Effector memory CD4-positive, alpha-beta T cell (primary cell): ENCODE results near the gene PQBP1.

Source experiments
- DNase-seq, 3 donors: peaks; one replicate each; pipeline ENCODE4 v3.0.0-alpha.2; 2020
- H3K27ac ChIP-seq: 2 replicates; pipeline ENCODE4 v1.7.0; 2013; ENCODE audit warnings: mild to moderate bottlenecking, low read length, moderate library complexity; ENCODE audit not compliant: insufficient read depth, poor library complexity, severe bottlenecking
- H3K27me3 ChIP-seq: replicated peaks from 2 replicates; pipeline ENCODE4 v1.7.0; 2013; ENCODE audit warnings: mild to moderate bottlenecking, low read length; ENCODE audit not compliant: insufficient read depth, control insufficient read depth, poor library complexity, severe bottlenecking
- H3K36me3 ChIP-seq: 2 replicates; pipeline ENCODE4 v1.7.0; 2013; ENCODE audit warnings: mild to moderate bottlenecking, low read length, moderate library complexity; ENCODE audit not compliant: control insufficient read depth, insufficient read depth
- H3K4me1 ChIP-seq: 2 replicates; pipeline ENCODE4 v1.7.0; 2013; ENCODE audit warnings: low read length, mild to moderate bottlenecking; ENCODE audit not compliant: control insufficient read depth, insufficient read depth, poor library complexity, severe bottlenecking
- H3K4me3 ChIP-seq: 2 replicates; pipeline ENCODE4 v1.7.0; 2013; ENCODE audit warnings: low read length, low read depth, mild to moderate bottlenecking; ENCODE audit not compliant: insufficient read depth, poor library complexity, severe bottlenecking
- H3K9me3 ChIP-seq: 2 replicates; pipeline ENCODE4 v1.7.0; 2013; ENCODE audit warnings: mild to moderate bottlenecking, low read length, moderate library complexity; ENCODE audit not compliant: control insufficient read depth

The PQBP1 gene

DNA sequence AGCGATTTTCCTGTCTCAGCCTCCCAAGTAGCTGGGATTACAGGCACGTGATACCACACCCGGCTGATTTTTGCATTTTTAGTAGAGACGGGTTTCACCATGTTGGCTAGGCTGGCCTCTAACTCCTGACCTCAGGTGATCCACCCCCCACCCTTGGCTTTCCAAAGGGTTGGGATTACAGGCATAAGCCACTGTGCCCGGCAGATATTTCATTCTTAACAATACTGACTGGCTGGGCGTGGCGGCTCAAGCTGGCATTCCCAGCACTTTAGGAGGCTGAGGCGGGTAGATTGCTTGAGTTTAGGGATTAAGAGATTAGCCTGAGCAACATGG, 1.3 kb downstream of the PQBP1 start:
- DNase-seq = no peak
- Histone ChIP-seq H3K36me3 (peaks cover 21% of the 10 kb centered on the region), H3K9me3 (no peaks in the 10 kb centered on the region), H3K27ac (no peak overlapping the region), H3K4me3 (no peak overlapping the region), H3K27me3 (no peaks in the 10 kb centered on the region), H3K4me1 (peaks cover 5% of the 10 kb centered on the region)

DNA sequence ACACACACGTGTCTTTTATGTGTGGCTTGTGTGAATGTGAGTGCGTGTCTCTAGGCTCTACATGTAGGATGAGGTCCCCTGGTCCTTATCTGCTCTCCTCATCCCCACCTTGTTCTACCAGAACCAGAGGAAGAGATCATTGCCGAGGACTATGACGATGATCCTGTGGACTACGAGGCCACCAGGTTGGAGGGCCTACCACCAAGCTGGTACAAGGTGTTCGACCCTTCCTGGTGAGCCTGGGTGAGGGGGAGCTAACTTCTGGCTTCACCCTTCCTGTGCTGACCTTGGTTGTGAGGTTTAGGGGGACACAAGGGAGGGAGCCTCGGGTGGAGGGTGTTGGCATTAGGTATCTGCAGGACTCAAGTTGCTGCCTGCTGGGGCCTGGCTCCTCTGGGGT, 3.3 kb downstream of the PQBP1 start:
- H3K27ac ChIP-seq = no peak overlapping the region
- H3K9me3 ChIP-seq = no peaks in the 10 kb centered on the region
- H3K4me3 ChIP-seq = no peak overlapping the region
- H3K36me3 ChIP-seq = peaks cover 26% of the 10 kb centered on the region
- H3K27me3 ChIP-seq = no peaks in the 10 kb centered on the region
- peaks cover 5% of the 10 kb centered on the region for H3K4me1 ChIP-seq
- no peak for DNase-seq

DNA sequence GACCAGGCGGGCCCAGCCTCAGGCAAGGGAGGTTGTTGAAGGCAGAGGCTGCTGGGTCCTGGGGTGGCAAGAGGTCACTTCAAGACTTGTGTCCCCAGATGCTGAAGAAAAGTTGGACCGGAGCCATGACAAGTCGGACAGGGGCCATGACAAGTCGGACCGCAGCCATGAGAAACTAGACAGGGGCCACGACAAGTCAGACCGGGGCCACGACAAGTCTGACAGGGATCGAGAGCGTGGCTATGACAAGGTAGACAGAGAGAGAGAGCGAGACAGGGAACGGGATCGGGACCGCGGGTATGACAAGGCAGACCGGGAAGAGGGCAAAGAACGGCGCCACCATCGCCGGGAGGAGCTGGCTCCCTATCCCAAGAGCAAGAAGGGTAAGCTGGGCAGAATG, 4.4 kb downstream of the PQBP1 start:
- no peak for DNase-seq
- Histone ChIP-seq H3K9me3 (no peaks in the 10 kb centered on the region), H3K27me3 (no peaks in the 10 kb centered on the region), H3K27ac (no peak overlapping the region), H3K4me3 (no peak overlapping the region), H3K36me3 (peaks cover 26% of the 10 kb centered on the region), H3K4me1 (no peaks in the 10 kb centered on the region)

- no peaks in the 10 kb centered on the region for H3K9me3 ChIP-seq
- H3K4me1 ChIP-seq = no peaks in the 10 kb centered on the region
- peaks cover 26% of the 10 kb centered on the region for H3K36me3 ChIP-seq
- no peak overlapping the region for H3K4me3 ChIP-seq
- no peak for DNase-seq
- H3K27ac ChIP-seq = no peak overlapping the region
- H3K27me3 ChIP-seq = no peaks in the 10 kb centered on the region
These were observed 5.0 kb downstream of the PQBP1 start for GRCh38 chrX:48902776-48903175.

DNA sequence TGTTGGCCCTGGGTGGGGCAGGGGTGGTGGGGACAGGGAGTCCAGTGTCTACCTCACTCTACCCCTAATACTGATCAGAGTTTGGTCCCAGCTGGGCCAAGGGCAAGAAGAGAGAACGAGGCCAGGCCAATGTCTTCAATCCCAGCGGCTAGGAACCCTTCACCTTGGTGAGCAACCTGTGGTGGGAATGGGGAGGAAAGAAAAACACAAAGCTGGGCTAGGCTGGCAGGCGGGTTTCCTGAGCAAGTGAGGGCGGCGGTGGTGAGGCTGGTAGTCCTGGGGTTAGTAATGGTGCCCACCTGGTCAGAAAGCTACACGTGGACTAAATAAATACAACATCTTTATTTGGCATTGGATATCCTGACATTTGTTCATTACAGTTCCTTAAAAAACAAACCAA, 5.6 kb downstream of the PQBP1 start:
- H3K36me3 ChIP-seq = peaks cover 26% of the 10 kb centered on the region
- H3K4me3 ChIP-seq = no peak overlapping the region
- H3K9me3 ChIP-seq = no peaks in the 10 kb centered on the region
- no peaks in the 10 kb centered on the region for H3K4me1 ChIP-seq
- H3K27ac ChIP-seq = no peak overlapping the region
- DNase-seq = no peak
- no peaks in the 10 kb centered on the region for H3K27me3 ChIP-seq

DNA sequence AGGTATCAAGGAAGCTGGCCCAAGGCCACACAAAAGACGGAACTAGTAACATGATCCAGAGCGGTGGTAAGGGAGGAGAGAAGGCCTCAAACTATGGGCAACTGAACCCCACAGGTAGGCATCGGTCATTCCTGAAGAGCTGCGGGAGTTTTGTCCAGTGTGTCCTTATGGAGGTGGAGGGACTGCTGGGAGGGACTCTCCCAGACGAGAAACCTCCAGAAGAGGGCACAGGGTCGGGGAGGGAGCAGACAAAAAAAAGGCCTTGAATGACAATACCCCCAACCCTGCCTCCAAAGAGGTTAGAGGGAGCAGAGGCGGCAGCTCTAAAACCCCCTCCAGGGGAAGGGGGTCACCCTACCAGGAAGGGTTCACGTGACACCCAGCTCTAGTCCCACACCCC, 6.5 kb downstream of the PQBP1 start:
- Histone ChIP-seq H3K4me3 (no peak overlapping the region), H3K27me3 (no peaks in the 10 kb centered on the region), H3K27ac (no peak overlapping the region), H3K4me1 (no peaks in the 10 kb centered on the region), H3K9me3 (no peaks in the 10 kb centered on the region), H3K36me3 (peaks cover 26% of the 10 kb centered on the region)
- DNase-seq = no peak

- Histone ChIP-seq H3K27me3 (no peaks in the 10 kb centered on the region), H3K4me3 (no peak overlapping the region), H3K9me3 (no peaks in the 10 kb centered on the region), H3K4me1 (no peaks in the 10 kb centered on the region), H3K36me3 (peaks cover 23% of the 10 kb centered on the region), H3K27ac (no peak overlapping the region)
- DNase-seq = no peak
These were observed 6.9 kb downstream of the PQBP1 start for GRCh38 chrX:48904626-48905025.

DNA sequence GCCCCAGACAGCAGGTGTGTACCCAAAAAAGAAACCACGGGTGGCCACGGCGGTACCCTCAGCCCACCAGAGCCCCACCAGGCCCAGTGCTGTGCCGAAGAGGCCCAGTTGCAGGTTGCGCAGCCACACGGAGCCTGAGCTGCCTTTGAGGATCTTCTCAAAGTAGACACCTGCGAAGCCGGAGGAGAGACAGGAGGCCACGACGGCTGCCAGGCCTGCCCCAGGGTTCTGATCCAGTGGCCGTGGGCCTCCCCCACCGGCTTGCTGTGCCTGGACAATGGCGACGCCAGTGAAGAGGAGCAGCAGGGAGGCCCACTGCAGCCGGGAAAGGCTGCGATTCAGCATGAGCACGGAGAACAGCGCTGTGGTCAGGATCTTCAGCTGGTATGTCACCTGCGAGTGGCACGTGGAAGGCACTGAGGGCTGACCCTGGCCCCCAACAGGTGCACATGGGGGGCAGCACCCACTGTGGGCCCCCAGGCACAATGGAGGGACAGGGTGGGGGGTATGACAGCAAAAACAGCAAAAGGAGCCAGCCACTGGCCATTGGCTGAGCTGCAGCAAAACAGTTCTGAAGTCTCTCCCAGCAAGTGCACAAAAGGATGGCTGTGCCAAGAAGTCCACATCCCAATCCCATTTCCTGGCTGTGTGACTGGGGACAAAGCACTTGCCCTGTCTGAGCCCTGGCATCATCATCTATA, 7.5 kb downstream of the PQBP1 start:
- no peak overlapping the region for H3K27ac ChIP-seq
- no peaks in the 10 kb centered on the region for H3K27me3 ChIP-seq
- no peak overlapping the region for H3K4me3 ChIP-seq
- H3K4me1 ChIP-seq = no peaks in the 10 kb centered on the region
- no peak for DNase-seq
- no peaks in the 10 kb centered on the region for H3K9me3 ChIP-seq
- peaks cover 23% of the 10 kb centered on the region for H3K36me3 ChIP-seq

DNA sequence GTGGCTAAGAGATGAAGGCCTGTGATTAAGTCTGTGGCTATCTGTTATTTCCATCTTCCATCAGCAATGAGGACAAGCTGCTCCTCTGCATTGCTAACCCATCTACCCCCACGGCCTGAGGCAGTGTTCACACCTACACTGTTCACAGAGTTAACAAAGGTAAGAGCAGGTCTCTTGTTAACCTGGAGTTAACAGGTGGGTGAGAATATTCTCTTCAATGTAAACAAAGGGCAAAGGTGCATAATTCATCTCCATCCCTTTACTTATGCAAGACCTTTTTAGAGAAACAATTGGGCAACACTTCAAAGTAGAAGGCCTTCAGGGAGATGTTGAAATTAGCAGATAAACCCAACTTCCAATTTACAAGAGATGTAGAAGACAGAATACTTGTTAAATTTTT, 10.9 kb downstream of the PQBP1 start:
- DNase-seq = no peak
- Histone ChIP-seq H3K4me3 (no peak overlapping the region), H3K4me1 (peaks cover 22% of the 10 kb centered on the region), H3K27me3 (no peaks in the 10 kb centered on the region), H3K36me3 (peaks cover 10% of the 10 kb centered on the region), H3K9me3 (no peaks in the 10 kb centered on the region), H3K27ac (no peak overlapping the region)

DNA sequence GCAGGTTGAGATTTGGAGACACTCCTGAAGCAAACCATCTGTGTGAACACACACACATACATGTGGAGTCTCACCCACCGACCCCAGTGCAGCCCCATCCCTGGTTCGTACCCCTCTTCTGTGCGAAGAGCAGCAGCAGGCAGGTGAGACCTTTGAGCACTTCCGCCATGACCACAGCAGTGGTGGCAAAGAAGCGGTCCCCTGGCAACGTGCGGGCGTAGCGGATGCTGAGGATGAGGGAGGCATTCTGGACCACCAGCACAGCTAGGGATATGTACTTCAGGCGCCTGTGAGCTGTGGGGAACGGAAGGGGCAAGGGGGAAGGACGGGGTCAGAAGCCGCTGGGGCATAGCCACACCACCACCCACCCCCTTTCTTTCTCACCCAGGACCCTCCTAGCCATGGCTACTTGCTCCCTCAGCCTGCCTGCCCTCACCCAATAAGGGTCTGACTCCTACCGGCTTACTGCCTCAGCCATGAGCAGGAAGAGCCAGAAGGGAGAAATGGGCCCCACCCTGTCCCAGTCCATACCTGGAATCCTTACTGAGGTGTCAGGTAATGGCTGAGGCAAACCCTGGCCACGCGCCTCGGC, 12.1 kb downstream of the PQBP1 start:
- Histone ChIP-seq H3K4me1 (peaks cover 29% of the 10 kb centered on the region), H3K27me3 (no peaks in the 10 kb centered on the region), H3K27ac (no peak overlapping the region), H3K9me3 (no peaks in the 10 kb centered on the region), H3K4me3 (no peak overlapping the region), H3K36me3 (peaks cover 17% of the 10 kb centered on the region)
- no peak for DNase-seq
